GM12878 (cell line): ENCODE data around the gene FDXACB1. TPM values are rescaled to one million over a fixed set of nuclear protein-coding genes. Genes with fewer than 3 reads are reported as not detected.

ENCODE experiments used
- ATAC-seq: fragments of 200-7000 bp; cut with Tn5 transposase; 3 replicates; pipeline ENCODE4 v1.9.1; 2020; ENCODE audit warnings: mild to moderate bottlenecking, moderate library complexity
- BruUV-seq: library from RNA; stranded (reverse); fragments of 400-500 nt; replicated peaks from 2 replicates; lab custom pipeline; 2021; lab: Mats Ljungman, UMichigan
- CTCF ChIA-PET: fragments of 300-600 bp; sonication (Branson Sonifier 250); formaldehyde crosslinking; extraction: SDS; loops from one replicate; lab custom pipeline; 2021; ENCODE audit warnings: inconsistent platforms; lab: Yijun Ruan, JAX
- POLR2A ChIA-PET: fragments of 350-600 bp; formaldehyde crosslinking; extraction: SDS; loops from one replicate; lab custom pipeline; 2021; ENCODE audit warnings: inconsistent platforms; lab: Charles Lee
- RAD21 ChIA-PET: fragments of 300-600 bp; sonication (Branson Sonifier 250); formaldehyde crosslinking; loops from one replicate; lab custom pipeline; 2023; ENCODE audit warnings: antibody characterized with exemption; ENCODE audit not compliant: unreplicated experiment; lab: Charles Lee
- SMC1A ChIA-PET: fragments of 300-600 bp; sonication (Branson Sonifier 250); formaldehyde crosslinking; loops from one replicate; lab custom pipeline; 2023; ENCODE audit not compliant: unreplicated experiment, uncharacterized antibody; lab: Charles Lee
- DNase-seq: peaks from one replicate; pipeline ENCODE4 v3.0.0-alpha.2; 2011; ENCODE audit warnings: low read depth, low spot score
- FAIRE-seq: peaks from 3 replicates; lab custom pipeline; 2011; peaks lifted over from hg19 to GRCh38; lab: Jason Lieb, UNC
- H2AFZ ChIP-seq: 2 replicates; pipeline ENCODE4 v1.6.0; 2011; ENCODE audit warnings: low read depth, low read length, control low read depth; ENCODE audit not compliant: control insufficient read depth
- H3K27ac ChIP-seq: 2 replicates; pipeline ENCODE4 v1.5.1; 2011; ENCODE audit warnings: control low read depth; ENCODE audit not compliant: control insufficient read depth, insufficient read depth
- H3K27me3 ChIP-seq, 2 experiments: replicated peaks in 1 of 2; 2 replicates each; pipeline versions ENCODE4 v1.6.0 to v1.6.1; 2011; ENCODE audit warnings: low read length in 1 of 2; ENCODE audit not compliant: control insufficient read depth in 2 of 2, insufficient read depth in 2 of 2
- H3K36me3 ChIP-seq, 2 experiments: 2 replicates each; pipeline ENCODE4 v1.5.1; 2011; ENCODE audit warnings: low read length in 1 of 2; ENCODE audit not compliant: control insufficient read depth in 2 of 2, insufficient read depth in 2 of 2
- H3K4me1 ChIP-seq: 2 replicates; pipeline ENCODE4 v1.6.1; 2011; ENCODE audit warnings: mild to moderate bottlenecking, low read length, moderate library complexity, mixed read lengths; ENCODE audit not compliant: control insufficient read depth, insufficient read depth
- H3K4me2 ChIP-seq: 2 replicates; pipeline ENCODE4 v1.6.0; 2011; ENCODE audit warnings: control low read depth; ENCODE audit not compliant: control insufficient read depth, insufficient read depth
- H3K4me3 ChIP-seq: fragments of 200-600 bp; sonication (generic); 2 replicates; pipeline ENCODE4 v1.5.1; 2016
- H3K79me2 ChIP-seq: 2 replicates; pipeline ENCODE4 v1.6.0; 2011; ENCODE audit warnings: low read length; ENCODE audit not compliant: control insufficient read depth, insufficient read depth
- H3K9ac ChIP-seq: 2 replicates; pipeline ENCODE4 v1.8.0; 2011; ENCODE audit warnings: low read length, control low read depth, mixed read lengths; ENCODE audit not compliant: control insufficient read depth, insufficient read depth
- H3K9me3 ChIP-seq: replicated peaks from 3 replicates; pipeline ENCODE4 v1.5.1; 2011; ENCODE audit warnings: mild to moderate bottlenecking, low read length; ENCODE audit not compliant: control insufficient read depth, insufficient read depth
- H4K20me1 ChIP-seq: 2 replicates; pipeline ENCODE4 v1.6.0; 2011; ENCODE audit not compliant: control insufficient read depth, insufficient read depth
- ATF2 ChIP-seq: IDR thresholded peaks from 2 replicates; pipeline ENCODE4 v1.6.1; 2012; ENCODE audit warnings: low read length, inconsistent platforms
- CHD2 ChIP-seq: IDR thresholded peaks from 2 replicates; pipeline ENCODE4 v1.6.1; 2011; ENCODE audit warnings: low read depth, low read length, improper control_type of control experiment, borderline replicate concordance
- PML ChIP-seq: IDR thresholded peaks from 2 replicates; pipeline ENCODE4 v1.6.1; 2012; ENCODE audit warnings: low read length, inconsistent platforms
- POU2F2 ChIP-seq: IDR thresholded peaks from 3 replicates; pipeline ENCODE4 v1.6.1; 2011; ENCODE audit warnings: low read depth, mild to moderate bottlenecking, low read length, borderline replicate concordance
- RBBP5 ChIP-seq: fragments of 200-600 bp; sonication (generic); conservative IDR thresholded peaks from 2 replicates; pipeline ENCODE4 v1.6.1; 2016
- SMARCA5 ChIP-seq: fragments of 450-650 bp; IDR thresholded peaks from 2 replicates; pipeline ENCODE4 v1.6.1; 2017; ENCODE audit warnings: mild to moderate bottlenecking
- SMC3 ChIP-seq: IDR thresholded peaks from 2 replicates; pipeline ENCODE4 v1.6.1; 2011; ENCODE audit warnings: low read length, improper control_type of control experiment, borderline replicate concordance
- WRNIP1 ChIP-seq: IDR thresholded peaks from 2 replicates; pipeline ENCODE4 v1.6.1; 2011; ENCODE audit warnings: low read depth, low read length, improper control_type of control experiment, borderline replicate concordance
- ZBTB40 ChIP-seq: fragments of 450-650 bp; IDR thresholded peaks from 2 replicates; pipeline ENCODE4 v1.6.1; 2016; ENCODE audit warnings: mild to moderate bottlenecking, moderate library complexity, borderline replicate concordance
- ZSCAN29 ChIP-seq: fragments of 450-650 bp; IDR thresholded peaks from 2 replicates; pipeline ENCODE4 v1.6.1; 2017; ENCODE audit warnings: mild to moderate bottlenecking, moderate library complexity
- WGBS: methylation state at CpG from one replicate; pipeline ENCODE4 v1.1.6; 2016; ENCODE audit warnings: low lambda C conversion rate; ENCODE audit not compliant: insufficient replicate concordance, insufficient coverage; ENCODE audit errors: missing lambda C conversion rate; 5-methylcytosine and 5-hydroxymethylcytosine counted together
- in situ Hi-C: fragments of 300-500 bp; cut with MboI; formaldehyde crosslinking; loops from 9 replicates; pipeline ENCODE4 v1.14.3; 2018; ENCODE audit warnings: mixed read lengths
- intact Hi-C: fragments of 100-400 bp; cut with micrococcal nuclease; formaldehyde crosslinking; loops from one replicate; pipeline ENCODE4 v1.14.2; 2022; ENCODE audit not compliant: unreplicated experiment
- polyA plus RNA-seq, 11 experiments: library from polyadenylated mRNA; depleted of rRNA in 4 of 11; unstranded in 6 of 11; stranded (reverse) in 5 of 11; fragments of >200 nt; fragmentation: Nextera tagmentation in 4 of 11; fragmentation: Illumina TruSeq in 1 of 11; extraction: Ambion mirVana in 4 of 11; extraction: Trizol in 1 of 11; gene quantifications; 1 replicate in 1 of 11; 2 replicates in 10 of 11; pipeline versions ENCODE4 v1.2.1 to v1.2.3, GENCODE V29; 2011 to 2016; ENCODE audit warnings: inconsistent platforms in 2 of 11, missing spikeins in 2 of 11, low read depth in 1 of 11
- total RNA-seq, 4 experiments: library from RNA; depleted of rRNA in 3 of 4; stranded (reverse); fragments of >200 nt in 3 of 4; fragmentation: Illumina TruSeq in 1 of 4; extraction: Trizol in 1 of 4; gene quantifications; 2 replicates each; pipeline versions ENCODE4 v1.2.1 to v1.2.3, GENCODE V29; 2013 to 2021

Gene FDXACB1
- total and polyA plus RNA-seq, 10 of the 15 experiments (the other 5 are each of a cell fraction or from before 2014, with no cell fraction given): 7.4 to 13.3 (median 9.7) TPM

- BruUV-seq: no TSS peak
- H3K36me3 ChIP-seq: peaks cover 0 to 17% of the 10 kb centered on the region in 2 experiments; a peak in 3 of 4 replicates
- no peak for ATAC-seq
- POLR2A ChIA-PET: interaction anchor here (1.4 kb wide), 1 partner anchor 58 kb away, joined by 4 read pairs; no protein-coding TSS in a partner anchor
- DNase-seq: no peak
- H3K4me2 ChIP-seq: no peak overlapping the region
- no peaks in the 10 kb centered on the region for H3K9me3 ChIP-seq
- intact Hi-C loops: no loop called here
- no peak overlapping the region for H3K27ac ChIP-seq
- TF ChIP-seq POU2F2 (no peak), PML (no peak), ZSCAN29 (no peak), WRNIP1 (no peak), CHD2 (no peak), ATF2 (no peak), ZBTB40 (no peak), SMARCA5 (no peak), SMC3 (no peak), RBBP5 (no peak)
- TF ChIP-seq, all 136 proteins: peak for 0
- no peak overlapping the region for H2AFZ ChIP-seq
- RAD21 ChIA-PET: interaction anchor here (0.8 to 5.0 kb wide), 5 partner anchors 38 to 230 kb away, joined by 3 to 38 read pairs (median 5); partner anchors contain the start of gene PPP2R1B
- SMC1A ChIA-PET: interaction anchor here (0.9 to 3.9 kb wide), 14 partner anchors 10 to 529 kb away, joined by 3 to 24 read pairs (median 4); partner anchors contain the start of gene PPP2R1B
- WGBS: 98% methylated on average over 3 of the region's 3 CpGs
- in situ Hi-C loops: no loop called here
- CTCF ChIA-PET: interaction anchor here (0.8 to 5.2 kb wide), 10 partner anchors 8 to 274 kb away, joined by 3 to 32 read pairs (median 4); no protein-coding TSS in a partner anchor
- no peak overlapping the region for H3K9ac ChIP-seq
- no peaks in the 10 kb centered on the region for H4K20me1 ChIP-seq
- H3K79me2 ChIP-seq: no peaks in the 10 kb centered on the region
- no peaks in the 10 kb centered on the region for H3K27me3 ChIP-seq
- FAIRE-seq: no peak
- H3K4me3 ChIP-seq: no peak overlapping the region
- H3K4me1 ChIP-seq: peaks cover 13% of the 10 kb centered on the region
These were observed 44.4 kb downstream of the FDXACB1 start for GRCh38 chr11:111834432-111835163.
